ENCODE data around the gene SREBF1.

DNA sequence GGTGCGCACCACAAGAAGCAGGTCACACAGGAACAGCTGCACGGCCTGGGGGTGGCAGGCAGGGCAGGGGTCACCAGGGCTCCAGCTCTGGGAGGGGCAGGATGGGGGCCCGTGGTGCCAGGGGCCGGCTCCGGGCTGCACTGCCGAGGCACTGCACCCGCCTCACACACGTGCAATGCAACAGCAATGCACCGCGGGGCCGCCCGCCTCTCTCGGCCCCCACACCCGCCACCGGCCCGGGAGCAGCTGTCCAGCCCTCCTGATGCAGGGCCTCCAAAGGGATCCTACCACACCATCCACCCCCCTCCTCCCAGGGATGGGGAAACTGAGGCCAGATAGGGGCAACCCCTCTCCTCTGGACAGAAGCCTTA lies 23.1 kb downstream of the SREBF1 start:
- TF ChIP-seq, protein P1, sequence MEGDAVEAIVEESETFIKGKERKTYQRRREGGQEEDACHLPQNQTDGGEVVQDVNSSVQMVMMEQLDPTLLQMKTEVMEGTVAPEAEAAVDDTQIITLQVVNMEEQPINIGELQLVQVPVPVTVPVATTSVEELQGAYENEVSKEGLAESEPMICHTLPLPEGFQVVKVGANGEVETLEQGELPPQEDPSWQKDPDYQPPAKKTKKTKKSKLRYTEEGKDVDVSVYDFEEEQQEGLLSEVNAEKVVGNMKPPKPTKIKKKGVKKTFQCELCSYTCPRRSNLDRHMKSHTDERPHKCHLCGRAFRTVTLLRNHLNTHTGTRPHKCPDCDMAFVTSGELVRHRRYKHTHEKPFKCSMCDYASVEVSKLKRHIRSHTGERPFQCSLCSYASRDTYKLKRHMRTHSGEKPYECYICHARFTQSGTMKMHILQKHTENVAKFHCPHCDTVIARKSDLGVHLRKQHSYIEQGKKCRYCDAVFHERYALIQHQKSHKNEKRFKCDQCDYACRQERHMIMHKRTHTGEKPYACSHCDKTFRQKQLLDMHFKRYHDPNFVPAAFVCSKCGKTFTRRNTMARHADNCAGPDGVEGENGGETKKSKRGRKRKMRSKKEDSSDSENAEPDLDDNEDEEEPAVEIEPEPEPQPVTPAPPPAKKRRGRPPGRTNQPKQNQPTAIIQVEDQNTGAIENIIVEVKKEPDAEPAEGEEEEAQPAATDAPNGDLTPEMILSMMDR (IDR thresholded peaks at IDR 0.05), result no peak
- no peak for TF ChIP-seq POLR2AphosphoS5 (IDR thresholded peaks at IDR 0.05; ENCODE audit: low read depth, low read length)
- no peak for TF ChIP-seq REST (IDR thresholded peaks at IDR 0.05; ENCODE audit: insufficient read depth in 1 of 2, low read depth in 2 of 2, low read length in 1 of 2)
